ENCODE data around the gene CA6. TPM values are rescaled to one million over a fixed set of nuclear protein-coding genes. Genes with fewer than 3 reads are reported as not detected.

Gene CA6
- total and polyA plus RNA-seq, 2 of the 8 experiments (the other 6 are each of a cell fraction or from before 2014, with no cell fraction given): not detected

DNA sequence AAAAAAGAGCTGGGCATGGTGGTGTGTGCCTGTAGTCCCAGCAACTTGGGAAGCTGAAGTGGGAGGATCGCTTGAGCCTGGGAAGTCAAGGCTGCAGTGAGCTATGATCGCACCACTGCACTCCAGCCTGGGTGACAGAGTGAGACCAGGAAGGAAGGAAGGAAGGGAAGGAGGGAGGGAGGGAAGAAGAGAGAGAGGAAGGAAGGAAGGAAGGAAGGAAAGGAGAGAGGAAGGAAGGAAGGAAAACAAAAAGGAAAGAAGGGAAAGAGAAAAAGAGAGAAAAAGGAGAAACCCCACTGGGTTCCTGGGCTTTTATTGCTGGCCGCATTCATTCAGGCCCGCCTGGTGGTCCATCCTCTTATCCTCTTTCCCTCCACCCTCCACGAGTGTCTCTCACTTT is 70.8 kb downstream of the CA6 start:
- no peaks in the 10 kb centered on the region; the same call in 1 of the 2 replicates for H3K23me2 ChIP-seq (ENCODE audit: low read depth, low read length)
- DNase-seq (ENCODE audit: low read depth in 1 of 2, low spot score in 2 of 2) (no peak), FAIRE-seq (no peak)
- no peak overlapping the region for H2AFZ ChIP-seq (ENCODE audit: low read length)
- no peak overlapping the region for H2BK5ac ChIP-seq (ENCODE audit: low read depth, low read length)
- H4K5ac ChIP-seq (ENCODE audit: insufficient read length, low read depth, low read length): no peak overlapping the region
- no peak overlapping the region for H3K4ac ChIP-seq (replicated peaks; ENCODE audit: insufficient read length, low read depth, low read length)
- H3K27me3 ChIP-seq (replicated peaks in 1 of 4; ENCODE audit: control insufficient read depth in 3 of 4, extremely low read depth in 1 of 4, insufficient read depth in 3 of 4, low read length in 3 of 4): no peaks in the 10 kb centered on the region
- H4K20me1 ChIP-seq (replicated peaks in 1 of 2; ENCODE audit: control insufficient read depth in 1 of 2, insufficient read depth in 2 of 2, low read length in 2 of 2): no peaks in the 10 kb centered on the region
- H4K91ac ChIP-seq (replicated peaks; ENCODE audit: insufficient read length, low read length): no peak overlapping the region
- H3K4me3 ChIP-seq (ENCODE audit: extremely low read depth in 1 of 4, insufficient read depth in 2 of 4, low read depth in 3 of 4, low read length in 4 of 4): no peak overlapping the region
- H4K8ac ChIP-seq (ENCODE audit: extremely low read depth, insufficient read depth, low read length): no peak overlapping the region
- no peak overlapping the region for H3K4me2 ChIP-seq (ENCODE audit: insufficient read depth in 1 of 2, low read depth in 2 of 2, low read length in 2 of 2)
- H3K79me2 ChIP-seq (ENCODE audit: control insufficient read depth in 1 of 2, insufficient read depth in 2 of 2, low read length in 2 of 2): no peaks in the 10 kb centered on the region
- no peaks in the 10 kb centered on the region for H3K36me3 ChIP-seq (ENCODE audit: control insufficient read depth in 2 of 4, insufficient read depth in 4 of 4, low read length in 3 of 4)
- H2AK5ac ChIP-seq (ENCODE audit: low read depth, low read length): no peak overlapping the region
- H3K23ac ChIP-seq (ENCODE audit: insufficient read length): no peak overlapping the region
- ChIA-PET POLR2A (ENCODE audit: partially characterized antibody) (no interaction called here), CTCF (ENCODE audit: partially characterized antibody) (interaction anchor here (3.2 kb wide), 1 partner anchor 12 kb away, joined by 31 read pairs; no protein-coding TSS in a partner anchor)
- H3K27ac ChIP-seq (ENCODE audit: low read depth, low read length): no peak overlapping the region
- no peak overlapping the region for H2BK12ac ChIP-seq (ENCODE audit: low read depth, low read length)
- no peak overlapping the region; the same call in 1 of the 2 replicates for H3K18ac ChIP-seq (ENCODE audit: extremely low read depth, low read length)
- H3K56ac ChIP-seq (replicated peaks; ENCODE audit: insufficient read length, low read depth, low read length): no peak overlapping the region
- WGBS, 2 experiments (ENCODE audit: extremely low coverage in 1 of 2, insufficient coverage in 1 of 2, insufficient read length in 1 of 2, insufficient replicate concordance in 2 of 2, low coverage in 1 of 2, low lambda C conversion rate in 2 of 2, missing lambda C conversion rate in 1 of 2): 90% methylated on average over 5 of the region's 5 CpGs; no CpG with 5 or more reads in 1 of the 2 experiments
- H3K14ac ChIP-seq (ENCODE audit: insufficient read length): no peak overlapping the region
- H2BK120ac ChIP-seq (replicated peaks; ENCODE audit: low read depth, low read length): no peak overlapping the region
- H3K9me3 ChIP-seq (ENCODE audit: insufficient read depth in 2 of 2, low read depth in 1 of 2, low read length in 1 of 2): no peaks in the 10 kb centered on the region
- H2BK15ac ChIP-seq (ENCODE audit: low read length): no peak overlapping the region
- H3K9ac ChIP-seq (replicated peaks in 1 of 4; ENCODE audit: extremely low read depth in 1 of 4, low read depth in 3 of 4, low read length in 3 of 4): no peak overlapping the region
- no peaks in the 10 kb centered on the region; a peak in 1 of 7 replicates for H3K4me1 ChIP-seq (replicated peaks in 1 of 4; ENCODE audit: control insufficient read depth in 3 of 4, insufficient read depth in 4 of 4, low read length in 3 of 4)
- no peak overlapping the region for H2BK20ac ChIP-seq (ENCODE audit: low read length)
- no peaks in the 10 kb centered on the region for H3K79me1 ChIP-seq (ENCODE audit: low read depth, low read length)
- TF ChIP-seq SIX5 (IDR thresholded peaks at IDR 0.05; ENCODE audit: low read depth, low read length) (no peak), CREB1 (IDR thresholded peaks at IDR 0.05) (no peak), CBX8 (IDR thresholded peaks at IDR 0.05; ENCODE audit: borderline replicate concordance, low read depth, low read length) (no peak), GABPA (IDR thresholded peaks at IDR 0.05; ENCODE audit: borderline replicate concordance, insufficient read depth, low read length) (no peak), SP2 (IDR thresholded peaks at IDR 0.05; ENCODE audit: low read length) (no peak), RBBP5 (IDR thresholded peaks at IDR 0.05; ENCODE audit: borderline replicate concordance, low read depth, low read length) (no peak), SRF (IDR thresholded peaks at IDR 0.05; ENCODE audit: low read depth, low read length) (no peak), SAP30 (IDR thresholded peaks at IDR 0.05; ENCODE audit: insufficient read depth, insufficient replicate concordance, low read length) (no peak), TEAD4 (IDR thresholded peaks at IDR 0.05; ENCODE audit: low read depth, low read length) (no peak)
